ENCODE results near the gene LCN1. TPM values are rescaled to one million over a fixed set of nuclear protein-coding genes. Genes with fewer than 3 reads are reported as not detected.
"Not testable (repeated sequence)": the region's sequence is repeated elsewhere in the genome, so short reads cannot be mapped to it uniquely, and the experiment has no call there.

The LCN1 gene
- total RNA-seq, 2 experiments from 2014 or later, result not detected

GRCh38 chr9:135547756-135548736 lies 26.8 kb downstream of the LCN1 start:
- no peak for DNase-seq
- POLR2A ChIA-PET, result no interaction called here
- H3K4me1 Mint-ChIP-seq, result no peaks in the 10 kb centered on the region
- no peak overlapping the region for H3K4me3 Mint-ChIP-seq
- H3K9me3 Mint-ChIP-seq, result no peaks in the 10 kb centered on the region
- ATAC-seq (ENCODE audit: low read depth), result no peak
- H3K27ac Mint-ChIP-seq, result no peak overlapping the region
- no peaks in the 10 kb centered on the region for H3K36me3 Mint-ChIP-seq
- peaks cover 13% of the 10 kb centered on the region for H3K27me3 Mint-ChIP-seq

DNA sequence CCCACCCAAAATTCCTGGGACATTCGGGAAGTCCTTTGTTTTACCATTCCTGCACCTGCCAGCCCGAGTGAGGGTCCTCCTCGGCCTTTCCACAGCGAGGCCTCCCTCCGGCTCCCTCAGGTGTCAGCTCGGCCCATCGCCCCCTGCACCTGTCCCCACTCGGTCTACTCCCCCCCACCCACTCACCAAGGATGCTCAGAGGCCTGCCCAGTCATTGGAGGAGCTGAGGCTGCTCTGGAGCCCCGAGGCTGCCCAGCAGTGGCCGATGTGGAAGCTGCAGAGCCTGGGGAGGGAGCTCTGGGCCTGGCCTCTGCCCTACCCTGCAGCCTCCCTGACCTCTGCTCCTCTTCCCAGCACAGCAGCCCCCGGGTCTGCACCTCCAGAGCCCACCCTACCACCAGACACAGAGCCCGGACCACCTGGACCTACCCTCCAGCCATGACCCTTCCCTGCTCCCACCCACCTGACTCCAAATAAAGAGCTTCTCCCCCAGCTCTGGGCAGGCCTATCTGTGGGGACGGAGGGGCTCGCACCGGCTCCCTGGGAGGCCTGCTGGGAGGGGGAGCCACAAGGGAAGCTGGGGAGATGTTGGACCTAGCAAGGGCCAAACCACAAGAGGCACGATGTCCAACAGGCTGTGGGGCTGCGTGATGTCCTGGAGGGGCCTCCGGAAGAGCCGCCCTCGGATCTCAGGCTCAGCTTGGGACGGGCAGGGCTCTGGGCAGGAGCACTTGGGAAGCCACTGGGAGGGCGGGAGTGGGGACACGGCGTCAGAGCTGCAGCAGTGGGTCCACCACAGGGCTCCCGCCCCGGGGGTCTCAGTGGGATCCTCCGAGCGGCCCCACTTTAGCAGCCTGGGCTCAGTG lies 28.5 kb downstream of the LCN1 start:
- ATAC-seq (ENCODE audit: low read depth); DNase-seq; H3K27me3 Mint-ChIP-seq; H3K9me3 Mint-ChIP-seq; H3K4me1 Mint-ChIP-seq; H3K4me3 Mint-ChIP-seq; H3K27ac Mint-ChIP-seq; POLR2A ChIA-PET; H3K36me3 Mint-ChIP-seq: not testable (repeated sequence)

- POLR2A ChIA-PET, result no interaction called here
- H3K27ac Mint-ChIP-seq, result no peak overlapping the region
- DNase-seq (no peak), ATAC-seq (ENCODE audit: low read depth) (no peak)
- no peak overlapping the region for H3K4me3 Mint-ChIP-seq
- H3K36me3 Mint-ChIP-seq, result no peaks in the 10 kb centered on the region
- H3K27me3 Mint-ChIP-seq, result no peaks in the 10 kb centered on the region
- no peaks in the 10 kb centered on the region for H3K4me1 Mint-ChIP-seq
- H3K9me3 Mint-ChIP-seq, result no peaks in the 10 kb centered on the region
Measured at GRCh38 chr9:135550344-135550918, 29.2 kb downstream of the LCN1 start.

- Mint-ChIP-seq H3K27me3 (no peaks in the 10 kb centered on the region), H3K4me1 (no peaks in the 10 kb centered on the region), H3K27ac (no peak overlapping the region), H3K4me3 (no peak overlapping the region), H3K36me3 (no peaks in the 10 kb centered on the region), H3K9me3 (no peaks in the 10 kb centered on the region)
- DNase-seq (no peak), ATAC-seq (ENCODE audit: low read depth) (no peak)
- POLR2A ChIA-PET, result no interaction called here
Measured at GRCh38 chr9:135551031-135551430, 29.8 kb downstream of the LCN1 start.

DNA sequence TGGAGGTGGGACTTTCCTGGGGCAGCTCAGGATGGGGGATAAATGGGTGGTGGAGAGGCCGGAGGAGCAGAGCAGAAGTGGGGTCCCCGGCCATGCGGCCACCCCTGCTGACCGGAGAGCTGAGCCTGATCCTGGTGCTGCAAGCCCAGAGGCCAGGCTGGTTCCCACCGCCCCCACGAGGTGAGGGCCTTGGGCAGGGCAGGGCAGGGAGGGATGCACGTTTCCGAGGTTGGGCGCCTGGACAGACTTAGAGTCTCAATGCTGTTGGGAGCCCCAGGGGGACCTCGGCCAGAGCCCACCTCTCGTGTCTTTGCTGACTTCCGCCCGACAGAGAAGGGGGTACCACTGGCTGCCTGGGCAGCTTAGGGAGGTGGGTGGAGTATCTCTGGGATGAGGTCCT lies 30.2 kb downstream of the LCN1 start:
- no peaks in the 10 kb centered on the region for H3K9me3 Mint-ChIP-seq
- ATAC-seq (ENCODE audit: low read depth), result no peak

DNA sequence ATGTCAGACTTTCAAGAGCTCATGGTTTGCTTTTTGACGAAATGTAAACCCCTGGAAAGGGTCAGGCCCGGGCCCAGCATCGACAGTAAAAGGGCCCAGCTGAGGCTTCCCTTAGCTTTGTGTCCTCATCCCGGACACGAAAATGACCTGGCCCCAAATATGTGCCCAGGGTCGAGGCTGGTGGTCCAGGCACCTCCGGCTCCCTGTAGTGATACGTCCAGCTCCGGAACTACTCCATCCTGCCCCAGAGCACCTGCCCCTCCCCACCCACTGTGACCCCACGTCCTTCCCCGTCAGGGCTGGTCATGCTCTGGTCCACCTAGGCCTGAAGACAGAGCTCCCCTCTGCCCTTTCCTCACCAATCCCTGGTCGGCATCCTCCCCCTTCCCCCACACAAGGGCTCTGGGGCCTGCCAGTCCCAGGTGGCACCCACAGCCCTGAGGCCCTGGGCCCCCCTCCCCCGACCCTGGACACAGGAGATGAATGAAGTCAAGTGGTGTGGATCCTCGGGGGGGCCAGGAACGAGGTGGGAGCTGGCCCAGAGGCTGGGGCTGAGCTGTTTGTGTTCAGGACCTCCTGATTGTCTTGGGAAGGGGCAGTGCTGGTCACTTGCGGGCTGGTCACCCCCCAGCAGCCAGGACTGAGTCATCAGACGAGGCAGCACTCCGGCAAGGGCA lies 30.9 kb downstream of the LCN1 start:
- Mint-ChIP-seq H3K36me3 (no peaks in the 10 kb centered on the region), H3K9me3 (no peaks in the 10 kb centered on the region), H3K27ac (no peak overlapping the region), H3K27me3 (no peaks in the 10 kb centered on the region), H3K4me3 (no peak overlapping the region), H3K4me1 (no peaks in the 10 kb centered on the region)
- no peak for DNase-seq
- POLR2A ChIA-PET, result interaction anchor here (0.5 kb wide), 1 partner anchor 1085 kb away, joined by 4 read pairs; no protein-coding TSS in a partner anchor
- no peak for ATAC-seq (ENCODE audit: low read depth)

More for the DNA sequence above, 30.2 kb downstream of the LCN1 start:
- POLR2A ChIA-PET, result no interaction called here
- no peaks in the 10 kb centered on the region for H3K27me3 Mint-ChIP-seq
- no peaks in the 10 kb centered on the region for H3K4me1 Mint-ChIP-seq
- no peak for DNase-seq
- H3K27ac Mint-ChIP-seq, result no peak overlapping the region
- H3K4me3 Mint-ChIP-seq, result no peak overlapping the region
- no peaks in the 10 kb centered on the region for H3K36me3 Mint-ChIP-seq

- DNase-seq (no peak), ATAC-seq (ENCODE audit: low read depth) (no peak)
- H3K27me3 Mint-ChIP-seq, result no peaks in the 10 kb centered on the region
- no peaks in the 10 kb centered on the region for H3K4me1 Mint-ChIP-seq
- H3K36me3 Mint-ChIP-seq, result no peaks in the 10 kb centered on the region
- no peaks in the 10 kb centered on the region for H3K9me3 Mint-ChIP-seq
- POLR2A ChIA-PET, result no interaction called here
- no peak overlapping the region for H3K4me3 Mint-ChIP-seq
- H3K27ac Mint-ChIP-seq, result no peak overlapping the region
Measured at GRCh38 chr9:135552698-135553171, 31.5 kb downstream of the LCN1 start.

GRCh38 chr9:135554718-135555117 lies 33.5 kb downstream of the LCN1 start:
- H3K27ac Mint-ChIP-seq, result no peak overlapping the region
- DNase-seq, result no peak
- ATAC-seq (ENCODE audit: low read depth), result no peak
- no peak overlapping the region for H3K4me3 Mint-ChIP-seq
- peaks cover 3% of the 10 kb centered on the region for H3K27me3 Mint-ChIP-seq
- H3K4me1 Mint-ChIP-seq, result no peaks in the 10 kb centered on the region
- H3K9me3 Mint-ChIP-seq, result no peaks in the 10 kb centered on the region
- POLR2A ChIA-PET, result no interaction called here
- H3K36me3 Mint-ChIP-seq, result no peaks in the 10 kb centered on the region

DNA sequence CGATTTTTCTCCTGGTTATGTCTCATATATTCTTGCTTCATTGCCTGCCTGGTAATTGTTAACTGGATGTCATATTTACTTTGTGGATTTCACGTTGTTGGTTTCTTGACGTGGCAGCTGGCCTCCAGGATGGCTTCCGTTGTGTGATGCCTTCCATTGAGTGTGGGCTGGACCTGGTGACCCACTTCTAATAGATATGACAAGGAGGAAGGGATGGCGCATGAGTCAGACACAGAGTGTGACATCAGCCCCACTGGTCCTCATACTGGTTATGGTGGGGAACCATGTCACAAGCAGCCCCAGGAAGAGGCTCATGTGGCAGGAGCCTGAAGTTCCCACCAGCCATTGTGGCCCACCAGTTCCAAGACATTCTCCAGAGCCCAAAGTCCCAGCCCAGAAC lies 34.0 kb downstream of the LCN1 start:
- peaks cover 3% of the 10 kb centered on the region for H3K27me3 Mint-ChIP-seq
- H3K4me3 Mint-ChIP-seq, result no peak overlapping the region
- DNase-seq (no peak), ATAC-seq (ENCODE audit: low read depth) (no peak)
- H3K27ac Mint-ChIP-seq, result no peak overlapping the region
- H3K36me3 Mint-ChIP-seq, result no peaks in the 10 kb centered on the region
- H3K4me1 Mint-ChIP-seq, result no peaks in the 10 kb centered on the region
- no peaks in the 10 kb centered on the region for H3K9me3 Mint-ChIP-seq
- POLR2A ChIA-PET, result no interaction called here

DNA sequence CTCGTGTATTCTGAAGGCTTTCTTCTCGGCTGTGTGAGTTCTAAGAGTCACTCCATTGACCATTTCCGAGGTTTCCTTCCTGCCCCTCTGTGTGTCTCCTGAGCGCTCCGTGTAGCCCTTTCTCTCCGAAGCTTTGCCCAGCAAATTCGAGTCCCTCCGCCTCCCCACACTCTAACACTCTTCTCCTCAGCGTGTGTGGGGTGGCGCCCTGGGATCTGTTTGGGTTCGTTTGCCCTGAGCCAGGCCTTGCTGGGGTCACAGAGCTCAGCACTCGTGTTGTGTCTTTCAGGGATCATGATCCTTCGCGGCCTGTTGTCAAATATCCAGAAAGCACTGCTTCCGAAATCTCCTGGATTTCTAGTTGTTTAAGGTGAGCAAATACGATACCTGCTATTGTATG lies 34.7 kb downstream of the LCN1 start:
- H3K27ac Mint-ChIP-seq, result no peak overlapping the region
- no peaks in the 10 kb centered on the region for H3K36me3 Mint-ChIP-seq
- no peak overlapping the region for H3K4me3 Mint-ChIP-seq
- DNase-seq (no peak), ATAC-seq (ENCODE audit: low read depth) (no peak)
- POLR2A ChIA-PET, result no interaction called here
- H3K4me1 Mint-ChIP-seq, result no peaks in the 10 kb centered on the region
- H3K27me3 Mint-ChIP-seq, result peaks cover 3% of the 10 kb centered on the region
- no peaks in the 10 kb centered on the region for H3K9me3 Mint-ChIP-seq

DNA sequence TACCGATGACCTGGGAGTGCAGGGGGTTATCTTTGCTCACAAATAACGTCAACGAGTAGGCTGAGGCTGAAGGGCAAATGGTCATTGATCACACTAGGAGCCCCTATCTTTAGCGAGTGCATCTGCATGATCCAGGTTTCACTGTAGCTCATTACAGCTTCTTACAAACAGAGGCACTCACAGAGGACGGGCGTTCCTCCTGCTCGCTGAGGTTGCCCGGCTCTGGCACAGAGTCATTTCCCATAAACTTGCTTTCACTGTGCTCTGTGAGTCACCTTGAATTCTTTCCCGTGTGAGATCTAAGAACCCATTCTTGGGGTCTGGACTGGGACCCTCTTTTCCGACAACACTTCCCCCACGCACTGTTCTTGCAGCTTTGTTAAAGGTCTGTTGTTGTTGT lies 38.4 kb downstream of the LCN1 start:
- H3K27ac Mint-ChIP-seq, result no peak overlapping the region
- DNase-seq, result no peak

GRCh38 chr9:135561391-135562234 lies 40.4 kb downstream of the LCN1 start, which contains the start of gene PAEP:
TSS of gene PAEP (plus strand) at chr9:135561756.
- POLR2A ChIA-PET, result no interaction called here
- H3K27ac Mint-ChIP-seq, result no peak within 1 kb of the TSS
- no peak within 1 kb of the TSS for H3K4me3 Mint-ChIP-seq
- H3K9me3 Mint-ChIP-seq, result no peaks in the 10 kb centered on the region
- DNase-seq, result no peak
- peaks cover 5% of the 10 kb centered on the region for H3K27me3 Mint-ChIP-seq
- ATAC-seq (ENCODE audit: low read depth), result no peak
- H3K36me3 Mint-ChIP-seq, result no peaks in the 10 kb centered on the region
- peaks cover 2% of the 10 kb centered on the region for H3K4me1 Mint-ChIP-seq

More for the DNA sequence above, 38.4 kb downstream of the LCN1 start:
- no peak overlapping the region for H3K4me3 Mint-ChIP-seq
- ATAC-seq (ENCODE audit: low read depth), result no peak
- H3K36me3 Mint-ChIP-seq, result no peaks in the 10 kb centered on the region
- H3K4me1 Mint-ChIP-seq, result no peaks in the 10 kb centered on the region
- POLR2A ChIA-PET, result no interaction called here
- peaks cover 5% of the 10 kb centered on the region for H3K27me3 Mint-ChIP-seq
- H3K9me3 Mint-ChIP-seq, result no peaks in the 10 kb centered on the region

Measured in activated naive CD8-positive, alpha-beta T cell treated with anti-CD3 and anti-CD28 coated beads, Interleukin-2, amount 10 ng/mL, durations not matched to agents 7 days and 5 days (primary cell).